HG03060 (cell line): ENCODE measurements around the gene KATNBL1.
"Not testable (repeated sequence)": the region's sequence is repeated elsewhere in the genome, so short reads cannot be mapped to it uniquely, and the experiment has no call there.

Experiments
- ATAC-seq: cut with Tn5 transposase; IDR thresholded peaks from one replicate; pipeline ENCODE4 v1.9.1; 2021; ENCODE audit warnings: low read depth, moderate number of reproducible peaks; ENCODE audit not compliant: unreplicated experiment

KATNBL1 gene

GRCh38 chr15:34120420-34120819, 89.5 kb downstream of the KATNBL1 start:
- ATAC-seq, result not testable (repeated sequence)

GRCh38 chr15:34119291-34119690, 90.6 kb downstream of the KATNBL1 start:
- no peak for ATAC-seq

GRCh38 chr15:34116620-34117019, 93.3 kb downstream of the KATNBL1 start:
- ATAC-seq, result no peak

- no peak for ATAC-seq
Observed at GRCh38 chr15:34114739-34115138, 95.2 kb downstream of the KATNBL1 start.

DNA sequence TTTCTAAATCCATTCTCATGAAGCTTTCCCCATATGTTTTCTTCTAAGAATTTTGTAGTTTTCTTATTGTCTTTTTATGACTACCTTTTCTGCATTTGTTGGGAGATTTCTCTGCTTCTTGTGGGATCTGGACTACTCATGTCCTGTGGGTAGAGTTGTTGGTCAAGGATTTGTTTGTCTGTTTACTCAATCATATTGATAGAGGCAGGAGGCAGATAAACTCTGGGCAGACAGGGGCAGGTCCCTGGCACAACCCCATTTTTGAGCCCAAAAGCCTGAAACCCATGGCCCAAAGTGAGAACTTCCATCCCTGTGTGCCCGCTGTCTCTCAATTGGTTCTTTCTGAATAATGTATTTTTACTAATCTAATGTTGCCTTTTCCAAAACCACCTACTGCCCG, 95.7 kb downstream of the KATNBL1 start:
- no peak for ATAC-seq

- ATAC-seq, result no peak
Observed at GRCh38 chr15:34111488-34111887, 98.4 kb downstream of the KATNBL1 start.

DNA sequence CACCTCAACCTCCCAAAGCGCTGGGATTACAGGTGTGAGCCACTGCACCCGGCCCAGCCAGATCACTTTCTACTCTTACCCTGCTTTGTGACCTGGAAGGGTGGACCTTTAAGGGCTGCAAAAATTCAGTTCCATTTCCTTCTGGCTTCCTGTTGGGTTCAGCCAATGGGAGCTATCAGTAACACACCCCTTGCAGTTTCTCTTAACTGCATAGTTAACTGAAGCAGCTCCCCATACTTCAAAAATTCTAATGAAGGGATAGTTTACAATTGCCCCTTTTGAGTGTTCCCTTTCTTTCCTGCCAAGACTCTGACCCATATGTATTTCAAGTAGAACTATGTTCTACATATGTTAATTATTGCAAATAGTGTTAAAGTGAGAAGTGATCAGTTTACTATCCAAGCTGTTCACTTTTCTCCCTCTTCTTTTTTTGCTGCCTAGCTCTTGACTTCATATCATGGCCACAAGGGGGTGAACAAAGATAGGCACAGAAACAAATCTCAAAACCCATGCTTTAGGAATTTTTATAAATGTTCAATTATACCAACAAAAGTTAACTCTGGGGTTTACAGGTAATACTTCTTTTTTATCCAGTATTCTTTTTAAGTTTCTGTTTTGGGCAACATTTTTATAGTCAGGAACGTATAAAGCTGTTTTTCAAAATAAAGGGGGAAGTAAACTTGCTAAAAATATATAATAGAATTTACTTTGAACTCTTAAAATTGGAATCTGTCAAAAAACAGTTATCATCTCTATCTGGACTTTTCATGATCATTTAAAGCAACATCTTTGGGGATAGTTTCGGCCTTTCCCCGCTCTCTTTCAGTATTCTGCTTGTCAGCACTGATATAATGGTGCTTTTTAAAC, 99.9 kb downstream of the KATNBL1 start:
- ATAC-seq, result no peak

- no peak for ATAC-seq
Observed at GRCh38 chr15:34107315-34107714, 102.6 kb downstream of the KATNBL1 start.

DNA sequence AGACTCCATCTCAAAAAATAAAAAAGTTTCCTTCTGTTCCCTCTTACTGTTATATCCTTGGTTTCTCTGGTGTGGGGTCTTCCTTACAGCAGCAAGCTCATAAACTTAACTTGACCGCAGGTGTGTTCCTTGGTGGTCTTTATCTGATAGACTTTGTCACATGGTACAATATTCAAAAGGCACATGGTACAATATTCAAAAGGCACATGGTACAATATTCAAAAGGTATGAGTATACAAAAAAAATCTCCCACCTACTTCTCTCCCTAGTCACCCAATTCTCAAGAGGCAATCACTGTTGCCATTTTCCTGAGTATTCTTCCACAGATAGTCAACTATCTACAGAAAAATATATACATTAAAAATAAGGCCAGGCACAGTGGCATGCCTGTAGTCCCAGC, 103.5 kb downstream of the KATNBL1 start:
- no peak for ATAC-seq

DNA sequence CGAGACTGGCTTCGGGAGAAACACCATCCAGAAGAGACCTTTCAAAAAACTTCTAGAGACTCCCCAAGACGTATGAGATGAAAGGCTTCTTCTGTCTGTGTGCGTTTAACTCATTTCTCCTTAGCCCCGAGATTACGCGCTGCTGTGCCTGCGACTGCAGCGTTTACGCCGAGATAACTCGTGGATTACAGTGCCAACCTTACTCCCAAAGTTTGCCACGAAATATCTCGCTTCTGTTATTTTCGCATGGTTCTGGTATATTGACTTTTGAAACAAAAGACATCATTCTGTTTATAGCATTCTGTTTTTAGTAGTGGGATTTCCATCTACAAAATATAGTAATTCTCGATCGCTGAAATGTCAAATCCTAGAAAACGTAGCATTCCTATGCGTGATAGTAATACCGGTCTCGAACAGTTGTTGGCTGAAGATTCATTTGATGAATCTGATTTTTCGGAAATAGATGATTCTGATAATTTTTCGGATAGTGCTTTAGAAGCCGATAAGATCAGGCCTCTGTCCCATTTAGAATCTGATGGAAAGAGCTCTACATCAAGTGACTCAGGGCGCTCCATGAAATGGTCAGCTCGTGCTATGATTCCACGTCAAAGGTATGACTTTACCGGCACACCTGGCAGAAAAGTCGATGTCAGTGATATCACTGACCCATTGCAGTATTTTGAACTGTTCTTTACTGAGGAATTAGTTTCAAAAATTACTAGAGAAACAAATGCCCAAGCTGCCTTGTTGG, 107.5 kb downstream of the KATNBL1 start:
- no peak for ATAC-seq

GRCh38 chr15:34101366-34102174, 108.3 kb downstream of the KATNBL1 start, which contains the start of the genes EMC7 and PGBD4:
Gene EMC7, minus strand, starts transcription at chr15:34101862. Its CDS starts 23 bp downstream, at chr15:34101839.
Gene PGBD4, plus strand, starts transcription at chr15:34102083. Its CDS starts 449 bp downstream, at chr15:34102532.
- peak; percentile 96 for ATAC-seq

DNA sequence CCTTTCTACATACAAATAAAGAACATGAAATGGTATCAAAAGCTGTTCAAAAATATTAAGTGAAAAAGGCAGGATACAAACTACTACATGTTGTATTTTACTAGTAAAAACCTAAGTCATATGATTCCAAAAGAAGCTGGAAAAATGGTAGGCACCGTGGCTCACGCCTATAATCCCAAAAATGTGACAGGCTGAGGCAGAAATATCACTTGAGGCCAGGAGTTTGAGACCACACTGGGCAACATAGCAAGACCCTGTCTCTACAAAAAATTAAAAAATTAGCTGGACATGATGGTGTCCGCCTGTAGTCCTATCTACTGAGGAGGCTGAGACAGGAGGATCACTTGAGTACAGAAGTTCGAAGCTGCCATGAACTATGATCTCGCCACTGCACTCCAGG, 110.0 kb downstream of the KATNBL1 start:
- ATAC-seq, result no peak
